Glomerular visceral epithelial cell (primary cell): ENCODE data around the gene DDC.

ENCODE experiments used
- DNase-seq: peaks from one replicate; pipeline ENCODE4 v3.0.0-alpha.2; 2016; ENCODE audit errors: extremely low spot score

Gene DDC

DNA sequence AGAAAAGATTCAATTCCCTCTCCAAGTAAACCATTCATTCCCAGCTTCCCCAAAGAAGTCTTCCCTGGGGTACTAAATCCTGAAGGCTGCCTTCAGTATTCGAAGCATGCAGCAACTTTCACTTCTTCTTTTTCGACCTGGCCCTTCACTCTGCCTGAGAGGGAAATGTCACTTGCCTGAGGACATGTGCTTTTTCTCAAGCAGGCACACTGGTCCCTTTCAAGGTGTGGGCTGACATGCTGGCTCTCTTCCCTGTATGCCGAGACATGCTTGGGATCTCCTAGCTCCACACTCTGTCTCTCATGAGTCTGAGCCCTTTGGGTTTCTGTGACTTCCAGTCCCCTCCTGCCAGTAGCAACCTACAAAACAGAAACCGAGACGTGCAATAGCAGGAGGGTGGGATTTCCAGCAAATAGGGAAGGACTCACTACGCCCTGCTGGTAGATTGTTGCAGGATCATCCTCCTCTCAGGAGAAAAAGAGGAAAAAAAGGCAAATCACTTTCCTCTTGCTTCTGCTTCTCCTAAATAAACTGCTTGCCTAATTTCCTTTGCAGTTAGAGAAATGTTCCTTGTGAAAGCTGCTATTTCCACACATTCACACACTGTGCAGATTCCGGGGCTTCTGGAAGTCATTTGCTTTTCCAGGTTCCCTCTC, 148.6 kb downstream of the DDC start:
- DNase-seq = no peak

GRCh38 chr7:50415844-50416364, 149.3 kb downstream of the DDC start:
- DNase-seq = no peak

DNA sequence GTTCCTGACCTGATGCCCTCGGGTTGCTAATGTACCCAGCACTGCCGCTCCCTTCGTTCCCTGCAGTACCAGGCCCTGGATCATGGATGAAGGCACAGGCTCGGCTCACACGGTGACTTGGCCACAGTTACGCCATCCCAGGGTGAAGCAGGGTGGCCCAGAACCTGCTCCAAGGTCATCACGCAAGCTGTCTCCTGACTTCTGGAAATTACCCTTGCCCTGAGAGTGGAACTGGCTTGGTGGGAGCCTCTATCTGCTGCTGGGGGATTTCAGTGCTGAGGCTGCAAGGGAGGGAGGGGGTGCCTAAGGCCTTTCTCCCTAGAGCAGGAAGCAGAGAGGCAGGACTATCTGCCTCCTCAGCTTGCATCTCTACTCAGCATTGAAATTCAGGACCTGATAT, 151.6 kb downstream of the DDC start:
- no peak for DNase-seq

DNA sequence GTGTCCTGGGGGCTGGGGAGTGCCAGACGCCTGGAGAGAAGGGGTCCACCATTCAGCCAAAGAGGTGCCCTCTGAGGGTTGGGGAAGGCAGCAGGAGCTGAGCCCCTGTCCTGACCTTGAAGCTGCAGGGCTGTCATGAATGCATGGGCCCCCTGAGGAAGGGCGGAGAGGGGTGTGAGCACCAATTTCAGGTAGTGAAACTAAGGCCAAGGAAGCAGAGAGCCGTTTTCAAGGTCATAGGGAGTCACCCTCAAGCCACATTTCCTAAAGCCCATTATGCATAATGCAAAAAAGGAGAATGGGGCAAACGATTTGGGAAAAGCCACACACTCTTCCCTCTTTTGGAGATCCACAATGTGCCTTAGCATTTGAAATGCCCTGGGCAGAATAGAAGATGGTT, 152.2 kb downstream of the DDC start:
- no peak for DNase-seq

DNA sequence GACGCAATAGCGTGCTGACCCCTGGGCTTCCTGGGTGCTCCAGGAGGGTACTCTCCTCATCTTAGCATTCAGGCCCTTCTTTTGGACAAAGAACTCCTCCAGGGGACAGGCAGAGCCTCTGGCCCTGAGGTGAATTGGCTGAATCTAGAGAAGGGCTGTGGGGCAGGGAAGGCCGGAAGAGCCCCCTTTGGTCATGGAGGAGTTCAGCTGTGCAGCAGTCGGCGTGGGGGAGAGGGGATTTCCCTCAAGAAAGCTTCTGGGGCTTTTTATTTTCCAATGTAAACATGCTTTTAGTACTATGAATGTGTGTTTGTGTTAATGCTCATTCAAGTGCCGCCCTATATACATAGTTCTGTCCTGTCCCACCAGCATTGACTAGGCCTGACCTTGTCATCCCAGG, 153.9 kb downstream of the DDC start:
- DNase-seq = no peak

- DNase-seq = no peak
Measured at GRCh38 chr7:50409856-50410745, 155.1 kb downstream of the DDC start.
